ENCODE results near the gene CHCHD6. TPM values are rescaled to one million over a fixed set of nuclear protein-coding genes. Genes with fewer than 3 reads are reported as not detected.

CHCHD6 gene
- total RNA-seq, 2 experiments from 2014 or later = 16.6 to 21.2 TPM

DNA sequence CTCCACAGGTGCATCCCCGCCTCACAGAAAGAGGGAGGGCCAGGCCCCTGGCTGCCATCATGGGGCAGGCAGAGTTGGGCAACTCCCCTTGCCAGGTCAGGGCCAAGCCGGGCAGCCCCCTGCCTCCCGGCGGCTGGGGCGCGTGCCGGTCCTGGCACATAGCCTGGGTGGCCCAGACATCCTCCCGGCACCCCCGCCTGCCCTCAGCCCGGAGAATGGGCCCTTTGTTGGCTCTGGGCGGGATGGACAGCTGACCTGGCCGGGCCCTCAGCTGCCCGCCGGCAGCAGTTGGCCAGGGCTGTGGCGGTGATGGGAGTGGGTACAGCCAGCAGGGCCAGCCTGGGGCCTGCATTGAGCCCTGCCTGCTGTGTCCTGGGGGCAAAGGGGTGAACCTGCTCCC, 295.3 kb downstream of the CHCHD6 start:
- Mint-ChIP-seq H3K27ac (no peak overlapping the region), H3K4me1 (ENCODE audit: low read depth) (no peaks in the 10 kb centered on the region), H3K9me3 (no peaks in the 10 kb centered on the region), H3K27me3 (no peaks in the 10 kb centered on the region), H3K36me3 (ENCODE audit: low read depth) (no peaks in the 10 kb centered on the region), H3K4me3 (no peak overlapping the region)
- TF ChIP-seq, protein P1, sequence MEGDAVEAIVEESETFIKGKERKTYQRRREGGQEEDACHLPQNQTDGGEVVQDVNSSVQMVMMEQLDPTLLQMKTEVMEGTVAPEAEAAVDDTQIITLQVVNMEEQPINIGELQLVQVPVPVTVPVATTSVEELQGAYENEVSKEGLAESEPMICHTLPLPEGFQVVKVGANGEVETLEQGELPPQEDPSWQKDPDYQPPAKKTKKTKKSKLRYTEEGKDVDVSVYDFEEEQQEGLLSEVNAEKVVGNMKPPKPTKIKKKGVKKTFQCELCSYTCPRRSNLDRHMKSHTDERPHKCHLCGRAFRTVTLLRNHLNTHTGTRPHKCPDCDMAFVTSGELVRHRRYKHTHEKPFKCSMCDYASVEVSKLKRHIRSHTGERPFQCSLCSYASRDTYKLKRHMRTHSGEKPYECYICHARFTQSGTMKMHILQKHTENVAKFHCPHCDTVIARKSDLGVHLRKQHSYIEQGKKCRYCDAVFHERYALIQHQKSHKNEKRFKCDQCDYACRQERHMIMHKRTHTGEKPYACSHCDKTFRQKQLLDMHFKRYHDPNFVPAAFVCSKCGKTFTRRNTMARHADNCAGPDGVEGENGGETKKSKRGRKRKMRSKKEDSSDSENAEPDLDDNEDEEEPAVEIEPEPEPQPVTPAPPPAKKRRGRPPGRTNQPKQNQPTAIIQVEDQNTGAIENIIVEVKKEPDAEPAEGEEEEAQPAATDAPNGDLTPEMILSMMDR (IDR thresholded peaks at IDR 0.05) = no peak
- ChIA-PET POLR2A (no interaction called here), CTCF (no interaction called here)
- intact Hi-C loops (cut with micrococcal nuclease) = no loop called here
- no peak for ATAC-seq
- no peak for DNase-seq

DNA sequence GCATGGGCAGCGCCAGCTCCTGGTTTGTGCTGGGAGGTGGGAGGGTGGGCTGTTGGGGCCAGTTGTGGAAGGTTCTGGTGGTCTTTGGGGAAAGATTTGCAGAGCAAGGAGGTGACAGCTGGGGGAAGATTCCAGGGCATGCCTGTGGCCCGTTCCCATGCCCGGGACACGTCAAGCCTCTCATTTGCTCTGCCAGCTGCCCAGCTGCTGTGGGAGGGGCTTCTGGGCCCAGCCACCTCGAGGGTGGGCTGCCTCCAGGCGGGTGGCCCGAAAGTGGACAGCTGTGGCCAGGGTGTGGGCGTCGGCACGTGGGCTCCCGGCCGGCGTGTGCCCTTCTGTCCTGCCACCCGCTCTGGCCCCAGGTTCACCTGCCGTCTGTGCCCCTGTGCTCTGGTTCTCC, 296.1 kb downstream of the CHCHD6 start:
- no peak overlapping the region for H3K4me3 Mint-ChIP-seq
- ChIA-PET CTCF (no interaction called here), POLR2A (no interaction called here)
- H3K9me3 Mint-ChIP-seq = no peaks in the 10 kb centered on the region
- H3K27me3 Mint-ChIP-seq = no peaks in the 10 kb centered on the region
- no peaks in the 10 kb centered on the region for H3K36me3 Mint-ChIP-seq (ENCODE audit: low read depth)
- no peak overlapping the region for H3K27ac Mint-ChIP-seq
- no peaks in the 10 kb centered on the region for H3K4me1 Mint-ChIP-seq (ENCODE audit: low read depth)
- TF ChIP-seq, protein P1 (IDR thresholded peaks at IDR 0.05) = no peak
- DNase-seq (no peak), ATAC-seq (no peak)
- intact Hi-C loops (cut with micrococcal nuclease) = no loop called here

DNA sequence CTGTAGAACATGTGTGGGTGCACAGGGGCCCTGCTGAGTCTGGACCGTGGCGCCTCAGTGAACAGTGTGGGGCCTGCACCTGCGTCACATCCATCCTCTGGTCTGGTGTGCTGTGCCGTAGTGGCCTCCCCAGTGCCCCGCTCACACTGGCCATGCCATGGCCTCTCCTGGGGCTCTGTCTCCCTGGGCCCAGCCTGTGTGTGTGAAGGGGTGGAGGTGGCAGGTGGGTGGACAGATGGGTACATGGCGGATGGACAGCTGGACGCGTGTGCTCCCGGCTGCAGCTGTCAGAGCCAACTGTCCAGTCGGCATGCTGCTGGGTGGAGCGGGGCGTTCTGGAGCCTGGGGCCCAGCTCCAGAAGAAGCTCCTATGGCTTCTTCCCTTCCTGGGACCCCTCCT, 296.7 kb downstream of the CHCHD6 start:
- ChIA-PET CTCF (no interaction called here), POLR2A (no interaction called here)
- Mint-ChIP-seq H3K27me3 (no peaks in the 10 kb centered on the region), H3K27ac (no peak overlapping the region), H3K9me3 (no peaks in the 10 kb centered on the region), H3K36me3 (ENCODE audit: low read depth) (no peaks in the 10 kb centered on the region), H3K4me1 (ENCODE audit: low read depth) (no peaks in the 10 kb centered on the region), H3K4me3 (no peak overlapping the region)
- intact Hi-C loops (cut with micrococcal nuclease) = no loop called here
- TF ChIP-seq, protein P1 (IDR thresholded peaks at IDR 0.05) = no peak
- DNase-seq (no peak), ATAC-seq (no peak)

DNA sequence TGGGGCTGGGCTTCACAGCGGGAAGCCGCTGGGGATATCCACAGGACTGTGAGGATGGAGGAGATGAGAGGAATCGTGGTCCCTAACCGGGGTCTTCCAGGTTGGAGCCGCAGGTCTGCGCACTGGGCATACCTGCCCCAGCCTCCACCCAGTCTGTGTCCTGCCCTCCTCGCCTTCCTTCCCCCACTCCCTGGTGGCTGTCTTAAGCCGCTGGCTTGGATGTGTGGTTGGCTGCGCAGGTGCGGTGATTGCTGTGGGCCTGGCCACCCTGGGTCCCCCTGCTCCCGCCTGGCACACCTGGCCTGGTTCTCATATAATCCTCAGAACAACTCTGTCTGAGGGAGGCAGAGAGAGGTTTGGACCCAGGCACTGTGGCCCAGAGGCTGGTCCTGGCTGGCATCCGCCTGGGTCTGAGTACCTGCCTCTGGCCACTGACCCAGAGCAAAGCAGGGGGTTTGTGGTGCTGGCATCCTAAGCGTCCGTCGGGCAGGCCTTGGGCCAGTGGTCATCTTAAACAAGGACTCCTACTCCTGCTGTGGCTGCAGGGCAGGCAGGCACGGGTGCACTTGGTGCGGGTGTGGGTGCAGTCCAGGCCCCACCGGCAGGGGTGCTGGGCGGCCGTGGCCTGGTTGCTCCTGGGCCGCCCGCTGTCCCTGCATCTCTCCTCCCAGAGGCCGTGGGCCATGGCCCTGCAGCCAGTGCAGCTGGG, 297.6 kb downstream of the CHCHD6 start:
- Mint-ChIP-seq H3K4me1 (ENCODE audit: low read depth) (no peaks in the 10 kb centered on the region), H3K36me3 (ENCODE audit: low read depth) (no peaks in the 10 kb centered on the region), H3K27ac (no peak overlapping the region), H3K27me3 (no peaks in the 10 kb centered on the region), H3K9me3 (no peaks in the 10 kb centered on the region), H3K4me3 (no peak overlapping the region)
- intact Hi-C loops (cut with micrococcal nuclease) = no loop called here
- POLR2A ChIA-PET = interaction anchor here (0.6 kb wide), 1 partner anchor 782 kb away, joined by 3 read pairs; no protein-coding TSS in a partner anchor
- ATAC-seq (no peak), DNase-seq (no peak)
- CTCF ChIA-PET = no interaction called here
- TF ChIP-seq, protein P1 (IDR thresholded peaks at IDR 0.05) = no peak

DNA sequence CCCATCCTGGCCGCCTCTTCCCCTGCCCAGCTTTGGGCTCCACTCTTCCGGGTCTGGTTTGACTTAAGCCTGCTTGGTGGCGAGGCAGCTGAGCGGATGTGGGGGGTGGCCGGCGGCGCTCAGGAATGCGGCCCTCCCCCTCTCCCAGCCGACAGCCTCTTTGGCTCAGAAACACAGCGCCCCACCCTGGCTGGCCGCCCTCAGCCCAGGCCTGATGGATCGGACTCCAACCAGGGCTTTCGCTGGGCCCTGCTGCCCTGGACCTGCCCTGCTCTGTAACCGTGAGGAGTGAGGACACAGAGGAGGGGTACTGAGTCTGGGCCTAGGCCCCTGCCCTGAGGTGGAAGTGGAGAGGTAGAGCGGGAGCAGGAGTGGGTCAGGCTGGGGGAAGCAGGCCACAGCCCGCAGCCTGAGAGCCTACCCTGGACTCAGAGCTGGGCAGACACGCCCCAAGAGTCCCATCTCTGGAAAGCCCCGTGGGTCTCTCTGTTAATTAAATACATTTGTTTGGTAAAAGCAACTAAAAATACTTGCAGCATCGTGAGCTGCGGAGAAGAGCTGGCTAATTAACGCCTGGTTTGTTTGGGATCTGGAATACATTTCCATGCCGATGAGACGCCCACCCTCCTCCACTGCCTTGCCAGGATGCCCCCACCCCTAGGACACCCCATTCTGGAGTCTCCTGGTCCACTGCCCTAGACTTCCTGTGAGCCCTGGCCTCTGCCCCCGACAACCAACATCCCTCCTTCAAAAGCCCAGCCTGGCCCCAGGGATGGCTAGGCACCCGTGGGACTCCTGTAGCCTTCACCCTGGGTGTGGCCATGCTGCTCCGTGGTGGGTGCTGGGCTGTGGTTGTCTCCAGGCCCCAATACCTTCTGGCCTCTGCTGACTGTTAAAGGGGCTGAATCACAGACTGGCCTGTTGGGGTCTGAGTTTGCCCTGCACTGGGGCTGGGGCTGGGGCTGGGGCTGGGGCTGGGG, 298.4 kb downstream of the CHCHD6 start:
- no peaks in the 10 kb centered on the region for H3K27me3 Mint-ChIP-seq
- ATAC-seq (peak; percentile 55), DNase-seq (peak; percentile 19)
- H3K27ac Mint-ChIP-seq = no peak overlapping the region
- H3K36me3 Mint-ChIP-seq (ENCODE audit: low read depth) = no peaks in the 10 kb centered on the region
- no peak overlapping the region for H3K4me3 Mint-ChIP-seq
- intact Hi-C loops (cut with micrococcal nuclease) = no loop called here
- ChIA-PET POLR2A (interaction anchor here (0.6 kb wide), 1 partner anchor 781 kb away, joined by 3 read pairs; no protein-coding TSS in a partner anchor), CTCF (no interaction called here)
- no peaks in the 10 kb centered on the region for H3K4me1 Mint-ChIP-seq (ENCODE audit: low read depth)
- TF ChIP-seq, protein P1 (IDR thresholded peaks at IDR 0.05) = no peak
- H3K9me3 Mint-ChIP-seq = no peaks in the 10 kb centered on the region

Data from activated CD8-positive, alpha-beta T cell treated with anti-CD3 and anti-CD28 coated beads for 36 hours (primary cell).